Osteocyte (in vitro differentiated cells): ENCODE data around the gene ZNF84. TPM values are rescaled to one million over a fixed set of nuclear protein-coding genes. Genes with fewer than 3 reads are reported as not detected.

ENCODE experiments used
- DNase-seq: peaks from one replicate; pipeline ENCODE4 v3.0.0; 2021; ENCODE audit warnings: mixed read lengths; ENCODE audit not compliant: unreplicated experiment; ENCODE audit errors: extremely low spot score
- H3K27ac Mint-ChIP-seq: one replicate; pipeline ENCODE4 v1.8.0; 2021; ENCODE audit warnings: mild to moderate bottlenecking, mixed read lengths; ENCODE audit not compliant: unreplicated experiment
- H3K27me3 Mint-ChIP-seq: one replicate; pipeline ENCODE4 v1.8.0; 2021; ENCODE audit warnings: mixed read lengths; ENCODE audit not compliant: unreplicated experiment
- H3K36me3 Mint-ChIP-seq: one replicate; pipeline ENCODE4 v1.8.0; 2021; ENCODE audit warnings: mixed read lengths; ENCODE audit not compliant: unreplicated experiment
- H3K4me1 Mint-ChIP-seq: one replicate; pipeline ENCODE4 v1.8.0; 2021; ENCODE audit warnings: mixed read lengths; ENCODE audit not compliant: unreplicated experiment
- H3K4me3 Mint-ChIP-seq: one replicate; pipeline ENCODE4 v1.8.0; 2021; ENCODE audit warnings: mild to moderate bottlenecking, moderate library complexity, mixed read lengths; ENCODE audit not compliant: unreplicated experiment
- H3K9me3 Mint-ChIP-seq: one replicate; pipeline ENCODE4 v1.8.0; 2021; ENCODE audit warnings: mixed read lengths; ENCODE audit not compliant: unreplicated experiment
- total RNA-seq: library from RNA; stranded (reverse); gene quantifications from 2 replicates; pipeline ENCODE4 v1.2.1, GENCODE V29; 2021
- TF ChIP-seq, protein P1 (sequence below): fragments of 200-600 bp; sonication (generic); IDR thresholded peaks from 2 replicates; pipeline ENCODE4 v1.5.0; 2021; ENCODE audit warnings: antibody characterized with exemption, mild to moderate bottlenecking, moderate library complexity

Gene ZNF84
- total RNA-seq, 1 donor from 2014 or later = 43.5 TPM

DNA sequence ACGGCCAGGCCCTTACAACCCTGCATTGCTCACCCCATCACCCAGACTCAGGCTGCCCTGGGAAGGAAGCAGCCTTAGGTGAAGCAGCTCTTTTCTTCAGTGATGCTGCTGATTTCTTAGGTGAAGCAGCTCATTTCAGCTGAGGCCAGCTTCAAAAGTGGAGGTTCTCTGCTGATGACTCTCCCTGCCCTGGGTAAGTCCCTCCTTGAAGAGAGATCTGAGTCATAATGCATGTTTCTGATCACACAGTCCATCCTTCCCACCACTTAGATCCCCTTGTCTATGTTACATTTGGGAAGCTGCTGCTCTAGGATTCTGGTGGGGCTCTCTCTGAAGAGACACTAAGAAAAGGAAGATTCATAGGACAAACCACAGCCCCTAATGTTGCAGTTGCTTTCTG, 26.2 kb downstream of the ZNF84 start:
- H3K9me3 Mint-ChIP-seq = peaks cover 27% of the 10 kb centered on the region

GRCh38 chr12:133073836-133074235, 36.5 kb downstream of the ZNF84 start:
- Mint-ChIP-seq H3K4me3 (no peak overlapping the region), H3K36me3 (peaks cover 6% of the 10 kb centered on the region), H3K27ac (no peak overlapping the region), H3K4me1 (no peaks in the 10 kb centered on the region), H3K9me3 (peaks cover 26% of the 10 kb centered on the region), H3K27me3 (no peaks in the 10 kb centered on the region)
- TF ChIP-seq, protein P1, sequence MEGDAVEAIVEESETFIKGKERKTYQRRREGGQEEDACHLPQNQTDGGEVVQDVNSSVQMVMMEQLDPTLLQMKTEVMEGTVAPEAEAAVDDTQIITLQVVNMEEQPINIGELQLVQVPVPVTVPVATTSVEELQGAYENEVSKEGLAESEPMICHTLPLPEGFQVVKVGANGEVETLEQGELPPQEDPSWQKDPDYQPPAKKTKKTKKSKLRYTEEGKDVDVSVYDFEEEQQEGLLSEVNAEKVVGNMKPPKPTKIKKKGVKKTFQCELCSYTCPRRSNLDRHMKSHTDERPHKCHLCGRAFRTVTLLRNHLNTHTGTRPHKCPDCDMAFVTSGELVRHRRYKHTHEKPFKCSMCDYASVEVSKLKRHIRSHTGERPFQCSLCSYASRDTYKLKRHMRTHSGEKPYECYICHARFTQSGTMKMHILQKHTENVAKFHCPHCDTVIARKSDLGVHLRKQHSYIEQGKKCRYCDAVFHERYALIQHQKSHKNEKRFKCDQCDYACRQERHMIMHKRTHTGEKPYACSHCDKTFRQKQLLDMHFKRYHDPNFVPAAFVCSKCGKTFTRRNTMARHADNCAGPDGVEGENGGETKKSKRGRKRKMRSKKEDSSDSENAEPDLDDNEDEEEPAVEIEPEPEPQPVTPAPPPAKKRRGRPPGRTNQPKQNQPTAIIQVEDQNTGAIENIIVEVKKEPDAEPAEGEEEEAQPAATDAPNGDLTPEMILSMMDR = no peak
- no peak for DNase-seq

More for the DNA sequence above, 26.2 kb downstream of the ZNF84 start:
- TF ChIP-seq, protein P1 = no peak
- Mint-ChIP-seq H3K4me3 (no peak overlapping the region), H3K4me1 (no peaks in the 10 kb centered on the region), H3K27ac (no peak overlapping the region), H3K27me3 (no peaks in the 10 kb centered on the region), H3K36me3 (peaks cover 30% of the 10 kb centered on the region)
- no peak for DNase-seq

GRCh38 chr12:133080026-133080367, 42.7 kb downstream of the ZNF84 start:
- Mint-ChIP-seq H3K9me3 (peaks cover 37% of the 10 kb centered on the region), H3K4me1 (peaks cover 2% of the 10 kb centered on the region), H3K36me3 (peaks cover 42% of the 10 kb centered on the region), H3K27ac (no peak overlapping the region), H3K4me3 (no peak overlapping the region), H3K27me3 (no peaks in the 10 kb centered on the region)
- TF ChIP-seq, protein P1 = no peak
- DNase-seq = peak; percentile 98

DNA sequence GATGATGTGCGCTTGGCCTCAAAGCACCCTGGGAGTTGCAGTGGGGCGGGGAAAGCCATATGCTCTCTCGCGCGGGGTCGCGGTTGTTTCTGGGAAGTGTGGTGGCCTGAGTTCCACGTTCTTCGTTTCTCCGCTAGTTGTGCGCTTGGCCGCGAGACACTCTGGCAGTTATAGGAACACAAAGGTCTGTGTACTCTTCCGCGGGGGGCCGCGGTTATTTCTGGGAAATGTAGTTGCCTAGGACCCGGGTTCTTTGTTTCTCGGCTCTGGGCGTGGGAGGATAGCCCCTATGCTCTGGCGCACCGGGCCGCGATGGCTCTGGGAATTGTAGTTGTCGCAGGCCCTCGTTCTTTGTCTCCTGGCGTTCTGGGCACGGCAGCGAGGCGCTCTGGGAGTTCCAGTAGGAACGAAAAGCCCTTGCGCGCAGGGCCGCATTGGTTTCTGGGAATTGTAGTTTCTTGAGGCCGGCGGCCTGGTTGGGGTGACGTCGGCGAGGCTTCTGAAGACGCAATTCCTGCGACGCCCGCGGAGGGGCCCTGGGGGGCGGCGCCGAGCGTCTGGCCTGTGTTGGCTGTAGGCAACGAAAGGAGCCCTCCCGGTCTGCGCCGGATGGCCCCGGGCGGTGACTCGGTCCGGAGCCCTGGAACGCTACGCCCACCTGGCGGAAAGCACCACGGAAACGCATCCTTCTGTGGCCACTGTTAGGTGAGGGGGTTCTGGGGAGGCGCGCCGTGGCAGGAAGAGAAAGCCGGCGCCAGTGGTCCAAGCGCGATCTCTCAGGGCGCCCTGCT, 43.3 kb downstream of the ZNF84 start, which contains the start of gene ZNF140:
Gene ZNF140, plus strand, starts transcription at position 556 of the 791 bp plus-strand sequence. CDS start 398 bp downstream, outside the sequence.
- H3K36me3 Mint-ChIP-seq = peaks cover 48% of the 10 kb centered on the region
- peak; percentile 98 for DNase-seq
- no peak within 1 kb of the TSS for H3K4me3 Mint-ChIP-seq
- H3K4me1 Mint-ChIP-seq = peaks cover 2% of the 10 kb centered on the region
- H3K27me3 Mint-ChIP-seq = no peaks in the 10 kb centered on the region
- H3K27ac Mint-ChIP-seq = no peak within 1 kb of the TSS
- H3K9me3 Mint-ChIP-seq = peaks cover 40% of the 10 kb centered on the region
- TF ChIP-seq, protein P1 = no peak

DNA sequence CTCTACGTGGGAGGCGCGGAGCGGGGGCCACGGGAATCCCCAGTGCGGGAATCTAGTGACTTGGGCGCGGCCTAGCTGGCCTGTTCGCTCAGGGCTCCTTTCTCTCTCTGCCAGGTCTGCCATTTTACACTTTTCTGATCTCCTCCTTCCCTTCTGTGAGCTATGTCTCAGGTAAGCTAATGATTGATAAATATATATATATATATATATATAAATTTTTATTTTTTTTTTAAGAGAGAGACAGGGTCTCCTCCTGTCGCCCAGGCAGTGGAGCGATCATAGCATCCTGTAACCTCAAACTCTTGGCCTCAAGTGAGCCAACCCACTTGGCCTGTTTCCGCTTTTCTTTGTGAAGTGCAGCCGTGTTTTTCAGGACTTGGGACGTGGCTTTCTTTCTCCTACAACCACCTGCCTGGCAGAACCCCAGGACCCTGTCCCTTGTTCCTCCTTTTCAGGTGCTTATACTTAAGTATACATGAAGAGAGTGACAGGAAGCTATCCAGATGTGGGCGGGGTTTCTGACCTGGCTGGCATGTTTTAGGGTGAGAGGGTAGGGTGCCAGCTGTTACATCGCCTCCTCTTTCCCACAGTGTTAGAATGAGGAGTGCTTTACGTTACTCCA, 44.0 kb downstream of the ZNF84 start:
- Mint-ChIP-seq H3K27ac (no peak overlapping the region), H3K4me3 (no peak overlapping the region), H3K36me3 (peaks cover 53% of the 10 kb centered on the region), H3K9me3 (peaks cover 43% of the 10 kb centered on the region), H3K27me3 (no peaks in the 10 kb centered on the region), H3K4me1 (peaks cover 2% of the 10 kb centered on the region)
- TF ChIP-seq, protein P1 = no peak
- DNase-seq = no peak
